GM13976 (cell line): Measurements from ENCODE around the gene TMSB15B.
A peak's percentile ranks its signal among the peaks of the same experiment; 100 is the strongest.
"Not testable (repeated sequence)": the region's sequence is repeated elsewhere in the genome, so short reads cannot be mapped to it uniquely, and the experiment has no call there.

Experiments used
- DNase-seq: peaks from one replicate; pipeline ENCODE4 v3.0.0; 2012; ENCODE audit warnings: low spot score
- CTCF ChIP-seq: IDR thresholded peaks from 2 replicates; pipeline ENCODE4 v1.5.1; 2012; ENCODE audit warnings: borderline replicate concordance, mild to moderate bottlenecking; ENCODE audit not compliant: insufficient read depth; ENCODE audit errors: extremely low read depth, missing control alignments, control extremely low read depth
- in situ Hi-C: fragments of 300-500 bp; cut with MboI; formaldehyde crosslinking; loops from one replicate; pipeline ENCODE4 v1.12.0; 2022; ENCODE audit warnings: low sequenced_read_pairs, mixed read lengths, inconsistent platforms; ENCODE audit not compliant: unreplicated experiment

TMSB15B gene

DNA sequence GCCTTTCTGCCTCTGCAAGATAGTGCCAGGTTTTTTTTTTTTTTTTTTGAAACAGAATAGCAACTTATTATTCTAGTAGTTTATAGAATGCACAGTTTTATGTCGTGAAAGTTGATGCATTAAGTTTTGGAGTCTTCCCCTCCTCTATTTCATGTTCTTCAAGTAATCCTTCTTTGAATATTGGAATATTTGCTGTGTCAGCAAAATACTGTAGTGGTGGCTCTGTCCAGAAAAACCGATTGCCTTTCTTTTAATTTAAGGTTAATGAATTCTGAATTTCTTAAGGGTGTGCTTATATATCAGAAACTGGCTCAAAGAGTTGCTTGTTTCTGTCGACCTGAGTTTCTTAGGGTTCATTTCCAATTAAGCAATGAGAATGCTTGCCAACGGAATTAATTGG, 34.8 kb upstream of the TMSB15B start:
- DNase-seq = no peak
- TF ChIP-seq CTCF = no peak
- in situ Hi-C loops = no loop called here

GRCh38 chrX:103932133-103932532, 30.3 kb upstream of the TMSB15B start:
- no peak for DNase-seq
- in situ Hi-C loops = no loop called here
- no peak for TF ChIP-seq CTCF

GRCh38 chrX:103940257-103940656, 22.2 kb upstream of the TMSB15B start:
- DNase-seq, in situ Hi-C loops: not testable (repeated sequence)

GRCh38 chrX:103941201-103941975, 21.0 kb upstream of the TMSB15B start:
- DNase-seq = peak; percentile 22
- in situ Hi-C loops = no loop called here
- TF ChIP-seq CTCF = peak; percentile 18

DNA sequence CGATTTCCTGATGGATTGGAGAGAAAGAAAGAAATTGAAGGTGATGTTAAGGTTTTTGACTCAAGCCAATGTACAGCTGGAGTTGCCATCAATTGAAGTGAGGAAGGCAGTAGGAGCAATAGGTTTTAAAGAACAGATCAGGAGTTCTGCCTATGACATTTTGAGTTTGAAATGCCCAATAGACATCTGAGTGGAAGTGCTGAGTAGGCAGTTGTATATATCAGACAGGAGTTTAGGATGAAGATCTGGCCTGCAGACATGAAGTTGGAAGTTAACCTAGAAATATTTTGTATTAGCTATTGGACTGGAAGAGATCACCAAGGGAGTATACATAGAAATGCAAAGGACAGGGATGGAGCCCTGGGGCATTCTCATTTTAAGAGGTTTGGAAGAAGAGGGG, 12.9 kb upstream of the TMSB15B start:
- no peak for DNase-seq
- TF ChIP-seq CTCF = no peak
- in situ Hi-C loops = no loop called here

DNA sequence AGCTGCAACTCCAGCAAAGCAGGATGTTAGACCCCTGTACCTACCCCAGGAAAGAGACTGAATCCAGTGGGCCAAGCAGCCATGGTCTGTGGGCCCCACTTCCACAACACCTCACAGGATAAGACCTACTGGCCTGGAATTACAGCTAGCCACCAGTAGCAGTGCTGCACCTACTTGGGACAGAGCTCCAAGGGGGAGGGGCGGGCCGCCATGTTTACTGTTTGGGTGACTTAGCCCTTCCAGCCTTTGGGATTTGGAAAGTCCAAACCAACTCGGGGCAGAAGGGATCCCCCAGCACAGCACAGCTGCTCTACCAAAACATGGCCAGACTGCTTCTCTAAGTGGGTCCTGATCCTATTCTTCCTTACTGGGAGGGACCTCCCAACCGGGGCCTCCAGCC, 9.1 kb upstream of the TMSB15B start:
- no peak for TF ChIP-seq CTCF
- DNase-seq = no peak
- in situ Hi-C loops = no loop called here

DNA sequence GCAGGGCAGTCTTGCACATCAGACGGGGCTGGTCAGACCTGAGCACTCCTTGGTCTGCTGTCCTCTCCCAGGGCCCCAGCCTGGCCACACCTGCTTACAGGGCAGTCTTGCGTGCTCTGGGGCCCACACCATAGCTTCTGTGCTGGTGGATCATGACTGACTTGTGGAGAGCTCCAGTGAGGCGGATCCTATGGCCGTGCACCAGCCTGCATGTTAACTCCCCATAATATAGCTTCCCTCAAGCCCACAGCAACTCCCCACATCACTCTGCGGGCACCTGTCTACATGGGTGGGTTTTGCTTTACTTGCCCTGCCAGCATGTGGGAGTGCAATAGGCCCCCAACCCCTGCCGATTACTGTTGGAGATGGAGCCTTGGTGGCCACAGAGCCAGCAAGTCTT, 8.2 kb upstream of the TMSB15B start:
- no peak for DNase-seq
- in situ Hi-C loops = no loop called here
- TF ChIP-seq CTCF = no peak

- in situ Hi-C loops, DNase-seq: not testable (repeated sequence)
These were observed 1.8 kb upstream of the TMSB15B start for GRCh38 chrX:103960599-103960998.

DNA sequence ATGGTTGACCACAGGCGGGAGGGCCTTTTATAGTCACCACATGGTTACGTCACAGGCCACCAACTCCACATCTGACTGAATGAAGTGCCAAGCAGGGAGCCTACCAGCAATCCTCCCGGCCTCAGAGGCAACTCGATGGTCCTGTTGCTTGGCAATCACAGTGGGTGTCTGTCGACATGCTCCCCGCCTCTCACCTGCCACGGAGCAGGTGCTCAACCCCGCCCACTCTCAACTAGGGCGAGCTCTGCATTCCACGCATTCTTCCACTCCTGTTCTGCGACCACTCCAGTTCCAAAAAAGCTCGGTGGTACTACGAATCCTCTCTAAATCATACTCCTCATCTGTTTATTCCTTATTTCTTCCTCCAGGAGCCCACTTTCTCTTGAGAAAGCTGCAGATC, 21.1 kb downstream of the TMSB15B start:
- DNase-seq, in situ Hi-C loops: not testable (repeated sequence)
